ENCODE data around the gene SMARCAD1.
A peak's percentile ranks its signal among the peaks of the same experiment; 100 is the strongest.

The SMARCAD1 gene, protein sequence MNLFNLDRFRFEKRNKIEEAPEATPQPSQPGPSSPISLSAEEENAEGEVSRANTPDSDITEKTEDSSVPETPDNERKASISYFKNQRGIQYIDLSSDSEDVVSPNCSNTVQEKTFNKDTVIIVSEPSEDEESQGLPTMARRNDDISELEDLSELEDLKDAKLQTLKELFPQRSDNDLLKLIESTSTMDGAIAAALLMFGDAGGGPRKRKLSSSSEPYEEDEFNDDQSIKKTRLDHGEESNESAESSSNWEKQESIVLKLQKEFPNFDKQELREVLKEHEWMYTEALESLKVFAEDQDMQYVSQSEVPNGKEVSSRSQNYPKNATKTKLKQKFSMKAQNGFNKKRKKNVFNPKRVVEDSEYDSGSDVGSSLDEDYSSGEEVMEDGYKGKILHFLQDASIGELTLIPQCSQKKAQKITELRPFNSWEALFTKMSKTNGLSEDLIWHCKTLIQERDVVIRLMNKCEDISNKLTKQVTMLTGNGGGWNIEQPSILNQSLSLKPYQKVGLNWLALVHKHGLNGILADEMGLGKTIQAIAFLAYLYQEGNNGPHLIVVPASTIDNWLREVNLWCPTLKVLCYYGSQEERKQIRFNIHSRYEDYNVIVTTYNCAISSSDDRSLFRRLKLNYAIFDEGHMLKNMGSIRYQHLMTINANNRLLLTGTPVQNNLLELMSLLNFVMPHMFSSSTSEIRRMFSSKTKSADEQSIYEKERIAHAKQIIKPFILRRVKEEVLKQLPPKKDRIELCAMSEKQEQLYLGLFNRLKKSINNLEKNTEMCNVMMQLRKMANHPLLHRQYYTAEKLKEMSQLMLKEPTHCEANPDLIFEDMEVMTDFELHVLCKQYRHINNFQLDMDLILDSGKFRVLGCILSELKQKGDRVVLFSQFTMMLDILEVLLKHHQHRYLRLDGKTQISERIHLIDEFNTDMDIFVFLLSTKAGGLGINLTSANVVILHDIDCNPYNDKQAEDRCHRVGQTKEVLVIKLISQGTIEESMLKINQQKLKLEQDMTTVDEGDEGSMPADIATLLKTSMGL

GRCh38 chr4:94207469-94208224, at the start of gene SMARCAD1:
Gene SMARCAD1 (plus strand): TSS chr4:94207865. CDS start chr4:94208395, 530 bp downstream.
- DNase-seq = peak; percentile 87

- DNase-seq = no peak
Observed at GRCh38 chr4:94158883-94159282, 48.8 kb upstream of the SMARCAD1 start.

DNA sequence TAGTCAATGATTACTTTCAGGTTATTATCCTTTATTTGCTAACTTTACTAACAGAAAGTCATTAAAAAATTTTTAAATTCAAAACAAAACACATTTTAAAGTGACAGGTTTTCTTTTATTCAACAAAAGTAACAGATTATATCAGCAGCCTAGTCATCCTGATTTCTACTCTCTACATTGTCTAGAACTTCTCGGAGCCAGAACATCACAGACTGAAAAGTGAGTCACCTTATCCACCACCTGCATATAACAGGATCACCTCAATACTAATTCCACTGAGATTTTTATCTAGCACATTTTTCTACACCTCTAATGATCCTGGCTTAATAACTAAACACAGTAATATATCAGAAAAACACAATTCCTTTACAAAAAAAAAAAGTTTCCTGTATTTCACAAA, 47.9 kb upstream of the SMARCAD1 start:
- DNase-seq = no peak

DNA sequence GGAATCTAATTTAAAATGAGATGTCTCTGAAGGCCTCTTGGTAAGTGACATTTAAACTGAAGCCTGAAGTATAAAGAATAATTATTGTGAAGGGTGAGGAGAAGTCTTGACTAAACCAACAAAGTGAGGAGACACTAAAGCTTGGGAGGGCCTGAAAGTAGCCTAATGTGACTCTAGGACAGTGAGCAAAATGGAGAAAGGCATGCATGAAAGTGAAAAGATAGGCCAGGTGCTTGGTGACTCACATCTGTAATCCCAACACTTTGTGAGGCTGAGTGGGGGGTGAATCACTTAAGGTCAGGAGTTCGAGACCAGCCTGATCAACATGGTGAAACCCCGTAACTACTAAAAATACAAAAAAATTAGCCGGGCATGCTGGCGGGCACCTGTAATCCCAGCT, 46.9 kb upstream of the SMARCAD1 start:
- no peak for DNase-seq

DNA sequence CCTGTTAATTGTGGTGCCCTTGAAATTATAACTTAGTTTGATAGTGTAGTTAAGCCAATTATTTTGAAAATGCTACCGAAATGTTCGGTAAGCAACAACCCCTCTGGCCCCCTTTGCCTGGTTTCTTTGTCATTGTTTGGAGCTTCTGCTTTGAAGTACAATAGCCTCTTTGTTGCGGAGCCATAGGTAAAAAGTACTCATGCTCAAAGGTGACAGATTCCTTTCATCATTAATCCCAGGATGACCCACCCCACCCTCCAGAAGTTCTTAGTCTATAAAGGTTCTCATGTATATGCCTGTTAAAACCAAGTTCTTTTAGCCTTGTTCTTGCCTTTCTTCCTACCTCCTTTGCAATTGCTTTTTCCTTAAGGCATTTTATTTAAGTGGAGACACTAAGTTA, 42.4 kb upstream of the SMARCAD1 start:
- DNase-seq = no peak

DNA sequence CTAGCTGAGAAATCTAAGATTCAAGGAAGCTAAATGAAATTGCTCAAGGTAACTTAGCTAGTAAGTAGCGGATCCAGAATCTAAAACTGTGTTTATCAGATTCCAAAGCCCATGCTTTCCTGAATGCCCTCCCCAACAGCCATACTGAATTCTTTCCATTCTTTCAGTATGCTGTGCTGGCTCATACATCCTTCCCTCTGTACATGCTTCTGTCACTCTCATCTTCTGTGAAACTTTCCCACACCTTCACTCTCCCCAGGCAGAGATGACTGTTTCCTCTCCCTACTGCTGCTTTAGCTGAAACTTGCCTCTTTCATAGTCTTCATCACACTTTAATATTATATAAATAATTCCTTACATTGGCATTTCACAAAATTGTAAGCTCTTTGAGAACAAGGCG, 39.3 kb upstream of the SMARCAD1 start:
- no peak for DNase-seq

GRCh38 chr4:94169803-94170372, 37.8 kb upstream of the SMARCAD1 start:
- no peak for DNase-seq

DNA sequence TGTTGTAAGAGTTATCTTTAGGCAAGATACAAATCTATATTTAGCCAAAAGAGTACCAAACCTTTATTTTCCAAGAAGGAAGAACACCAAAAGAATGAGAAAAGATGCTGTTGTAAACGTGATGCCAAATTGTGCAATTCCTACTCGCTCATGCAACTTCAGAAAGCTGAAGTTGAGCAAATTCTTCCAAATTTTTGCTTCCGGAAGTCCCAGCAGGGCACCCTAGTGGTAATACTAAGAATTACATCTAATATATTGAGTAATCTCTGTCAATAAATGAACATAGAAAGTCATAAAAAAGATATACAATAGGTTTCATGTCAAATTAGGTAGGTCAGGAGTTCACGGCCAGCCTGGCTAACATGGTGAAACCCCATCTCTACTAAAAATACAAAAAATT, 36.0 kb upstream of the SMARCAD1 start:
- no peak for DNase-seq

DNA sequence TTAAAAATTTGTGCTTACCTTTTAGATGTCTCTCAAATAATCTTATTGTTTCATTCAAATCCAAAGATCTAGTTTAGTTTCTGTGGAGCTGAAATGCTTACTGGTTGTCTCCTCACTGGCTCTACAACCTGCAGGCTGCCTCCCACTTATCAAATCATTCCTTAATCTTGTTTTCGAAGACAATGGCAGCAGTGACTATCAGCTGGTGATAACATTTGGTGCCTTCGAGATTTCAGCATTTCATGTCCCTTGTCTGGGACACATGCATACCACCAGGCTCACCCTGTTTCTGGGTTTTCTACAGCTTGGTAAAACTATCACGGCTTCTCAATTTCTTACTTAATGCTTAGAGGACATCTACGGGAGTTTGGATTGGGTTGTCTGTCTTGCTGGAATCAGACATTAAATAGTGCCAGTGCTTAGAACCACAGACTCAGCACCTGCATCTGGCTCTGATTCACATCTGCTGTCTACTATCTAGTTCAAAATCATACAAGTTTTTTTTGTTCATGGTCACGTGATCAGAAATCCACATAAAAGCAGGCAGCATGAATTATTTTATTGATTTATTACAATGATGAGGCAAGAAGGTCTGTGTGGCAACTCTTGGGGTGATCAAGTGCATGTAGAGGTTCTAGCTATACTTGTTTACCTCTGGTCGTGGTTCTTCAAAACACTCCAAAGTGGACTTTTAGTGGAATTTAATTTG, 32.0 kb upstream of the SMARCAD1 start:
- DNase-seq = no peak

DNA sequence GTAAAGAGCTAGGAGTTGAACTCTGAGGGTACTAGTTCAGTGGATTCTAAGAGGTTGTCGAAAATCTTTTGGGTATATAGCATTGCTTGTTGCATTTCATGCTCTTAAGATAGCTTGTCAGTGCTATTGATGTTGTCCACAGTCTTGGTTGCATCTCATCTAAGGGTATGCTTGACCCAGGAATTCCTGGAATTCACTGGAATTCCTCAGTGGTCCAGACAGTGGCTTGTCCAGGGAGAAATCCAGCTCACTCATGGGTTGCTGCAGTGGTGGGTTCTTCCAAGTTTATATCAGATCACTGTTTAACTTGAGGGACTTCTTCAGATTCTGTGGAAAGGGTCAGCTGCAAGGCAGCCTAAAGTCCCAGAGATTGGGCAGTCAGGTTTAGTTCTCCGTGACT, 29.8 kb upstream of the SMARCAD1 start:
- DNase-seq = no peak

DNA sequence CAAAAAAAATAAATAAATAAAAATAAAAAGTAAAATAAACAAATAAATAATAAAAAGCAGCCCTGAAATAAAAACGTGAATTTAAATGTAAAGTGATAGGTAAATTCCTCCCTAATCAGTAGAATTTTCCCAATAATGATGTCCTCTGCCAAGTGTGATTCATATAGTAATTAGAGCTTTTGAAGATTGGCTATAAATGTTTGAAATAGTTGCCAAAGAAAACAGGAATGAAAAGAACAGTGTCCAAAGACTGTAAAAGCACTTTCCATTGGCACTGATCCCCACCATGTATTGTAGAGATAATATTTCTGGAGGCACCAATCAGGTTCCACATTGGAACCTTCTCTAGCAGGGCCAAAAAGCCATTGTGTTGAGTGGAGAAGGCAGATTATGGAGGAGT, 25.9 kb upstream of the SMARCAD1 start:
- DNase-seq = no peak

DNA sequence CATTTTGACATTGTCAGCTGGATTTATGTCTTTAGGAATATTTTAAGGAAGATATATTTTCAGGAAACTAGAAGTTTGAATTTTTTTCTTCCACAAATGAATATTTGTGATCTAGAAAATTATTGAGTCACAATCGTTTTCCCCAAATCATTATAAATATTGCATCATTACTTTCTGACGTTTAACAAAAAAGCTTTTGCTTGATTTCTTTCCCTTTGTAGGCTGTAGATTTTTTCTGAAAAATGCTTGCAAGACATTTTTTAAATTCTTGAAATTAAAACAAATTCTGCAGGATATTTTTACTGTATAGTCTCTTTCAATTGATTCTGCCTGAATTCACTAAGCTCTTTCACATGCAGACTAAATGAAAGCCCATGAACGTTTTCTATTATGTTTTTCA, 4.9 kb upstream of the SMARCAD1 start:
- no peak for DNase-seq

DNA sequence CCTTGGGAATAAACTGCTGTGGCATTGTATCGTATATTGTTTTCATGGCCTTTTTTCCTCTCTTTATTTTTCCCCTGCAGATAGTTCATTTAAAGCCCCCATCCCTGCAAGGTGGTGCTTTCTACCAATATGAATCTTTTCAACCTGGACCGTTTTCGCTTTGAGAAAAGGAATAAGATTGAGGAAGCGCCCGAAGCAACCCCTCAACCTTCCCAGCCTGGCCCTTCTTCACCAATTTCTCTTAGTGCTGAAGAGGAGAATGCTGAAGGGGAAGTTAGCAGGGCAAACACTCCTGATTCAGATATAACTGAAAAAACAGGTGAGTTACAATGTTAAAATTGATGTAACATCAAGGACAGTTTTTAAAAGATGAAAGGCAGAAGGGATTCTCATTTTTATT, 601 bp downstream of the SMARCAD1 start:
- no peak for DNase-seq

DNA sequence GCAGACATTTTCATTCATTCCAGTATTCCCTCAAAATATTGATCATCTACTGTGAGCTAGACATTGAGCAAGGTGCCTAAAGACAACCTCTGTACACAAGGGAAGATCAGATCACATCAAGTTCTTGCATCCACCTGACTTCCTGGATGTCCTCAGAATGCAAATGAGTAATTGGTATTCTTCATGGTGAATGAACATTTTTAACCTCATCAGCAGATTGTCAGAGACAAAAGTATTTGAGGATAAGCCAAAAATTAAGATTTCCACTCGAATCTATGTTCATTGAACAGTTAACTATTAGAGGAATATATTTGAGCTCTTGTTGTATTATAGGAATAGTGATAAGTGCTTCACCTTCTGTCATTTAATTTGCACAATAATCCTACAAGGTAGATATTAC, 1.3 kb downstream of the SMARCAD1 start:
- DNase-seq = no peak

- no peak for DNase-seq
Observed at GRCh38 chr4:94211861-94212260, 4.2 kb downstream of the SMARCAD1 start.

DNA sequence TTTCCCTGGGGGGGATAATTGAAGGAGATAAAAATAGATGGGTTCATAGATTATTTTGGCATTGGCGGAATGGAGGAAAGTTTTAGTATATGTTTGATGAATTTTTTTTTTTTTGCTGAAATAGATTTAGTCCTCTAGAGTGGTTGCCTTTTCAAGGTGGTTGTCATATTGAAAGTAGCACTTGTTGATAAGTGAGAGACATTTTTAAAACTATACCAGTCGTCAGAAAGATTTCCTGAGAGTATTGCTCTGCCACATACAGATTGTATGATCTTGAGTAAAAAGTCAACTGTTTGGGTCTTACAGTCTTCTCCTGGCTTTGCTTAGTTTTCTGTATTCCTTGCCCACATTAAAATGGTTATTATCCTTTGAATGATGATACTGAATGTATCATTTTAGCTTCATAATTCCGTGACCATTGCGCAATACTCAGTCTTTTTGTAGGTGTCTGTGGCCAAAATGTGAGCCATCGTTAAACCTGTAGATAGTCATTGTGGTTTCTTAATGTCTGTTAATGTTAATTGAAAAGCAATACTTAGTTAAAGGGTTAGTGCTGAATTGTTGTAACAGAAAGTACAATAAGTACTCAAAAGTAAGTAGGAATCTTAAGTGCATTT, 7.1 kb downstream of the SMARCAD1 start:
- DNase-seq = no peak

DNA sequence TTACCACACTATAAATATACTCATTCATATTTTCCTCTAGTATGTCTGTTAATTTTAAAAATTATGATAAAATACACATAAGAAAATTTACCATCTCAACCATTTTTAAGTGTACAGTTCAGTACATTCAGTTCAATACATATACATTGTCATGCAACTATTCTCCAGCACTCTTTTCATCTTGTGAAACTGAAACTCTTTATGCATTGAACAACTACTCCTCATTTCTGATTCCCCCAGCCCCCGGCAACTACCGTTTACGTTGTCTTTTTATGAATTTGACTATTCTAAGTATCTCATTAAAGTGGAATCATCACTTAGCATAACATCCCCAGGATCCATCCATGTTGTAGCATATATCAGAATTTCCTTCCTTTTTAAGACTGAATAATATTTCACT, 8.7 kb downstream of the SMARCAD1 start:
- no peak for DNase-seq

GRCh38 chr4:94219402-94219801, 11.7 kb downstream of the SMARCAD1 start:
- no peak for DNase-seq

- no peak for DNase-seq
Observed at GRCh38 chr4:94221916-94222315, 14.3 kb downstream of the SMARCAD1 start.

DNA sequence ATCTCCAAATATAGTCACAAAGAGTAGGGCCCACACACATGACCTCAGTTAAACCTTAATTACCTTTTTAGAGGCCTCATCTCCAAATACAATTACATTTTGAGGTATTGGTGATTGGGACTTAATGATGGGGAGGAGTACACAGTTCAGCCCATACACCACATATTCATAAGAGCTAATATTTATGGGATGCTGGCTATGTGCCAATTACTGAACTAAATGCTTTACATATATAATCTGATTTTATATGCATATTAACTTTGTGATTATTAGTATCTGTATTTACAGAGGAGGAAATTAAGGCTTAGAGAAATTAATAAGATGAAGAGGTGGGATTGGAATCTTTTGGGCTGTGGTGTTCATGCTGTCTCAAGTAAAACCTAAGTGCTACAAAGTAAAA, 17.8 kb downstream of the SMARCAD1 start:
- no peak for DNase-seq

DNA sequence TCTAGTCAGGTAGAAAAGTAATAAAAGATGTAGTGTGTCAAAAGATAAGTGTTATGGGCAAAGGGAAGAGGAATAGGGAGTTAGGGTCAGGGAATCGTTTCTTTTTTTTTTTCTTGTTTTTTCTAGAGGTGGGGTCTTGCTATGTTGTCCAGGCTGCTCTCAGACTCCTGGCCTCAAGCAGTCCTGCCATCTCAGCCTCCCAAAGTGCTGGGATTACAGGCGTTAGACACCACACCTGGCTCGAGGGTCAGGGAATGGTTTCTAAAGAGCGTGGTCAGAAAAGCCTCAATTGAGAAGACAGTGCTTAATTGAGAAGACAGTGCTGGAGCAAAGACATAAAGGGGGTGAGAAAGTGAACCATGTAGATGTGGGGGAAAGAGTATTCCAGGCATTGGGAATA, 19.1 kb downstream of the SMARCAD1 start:
- no peak for DNase-seq

All from GDM1 (cell line).